GM12878 (cell line): ENCODE data around the gene SHROOM3. TPM values are rescaled to one million over a fixed set of nuclear protein-coding genes. Genes with fewer than 3 reads are reported as not detected.

ENCODE experiments used
- ATAC-seq: fragments of 200-7000 bp; cut with Tn5 transposase; 3 replicates; pipeline ENCODE4 v1.9.1; 2020; ENCODE audit warnings: mild to moderate bottlenecking, moderate library complexity
- BruUV-seq: library from RNA; stranded (reverse); fragments of 400-500 nt; replicated peaks from 2 replicates; lab custom pipeline; 2021; lab: Mats Ljungman, UMichigan
- CTCF ChIA-PET: fragments of 300-600 bp; sonication (Branson Sonifier 250); formaldehyde crosslinking; extraction: SDS; loops from one replicate; lab custom pipeline; 2021; ENCODE audit warnings: inconsistent platforms; lab: Yijun Ruan, JAX
- POLR2A ChIA-PET: fragments of 350-600 bp; formaldehyde crosslinking; extraction: SDS; loops from one replicate; lab custom pipeline; 2021; ENCODE audit warnings: inconsistent platforms; lab: Charles Lee
- RAD21 ChIA-PET: fragments of 300-600 bp; sonication (Branson Sonifier 250); formaldehyde crosslinking; loops from one replicate; lab custom pipeline; 2023; ENCODE audit warnings: antibody characterized with exemption; ENCODE audit not compliant: unreplicated experiment; lab: Charles Lee
- SMC1A ChIA-PET: fragments of 300-600 bp; sonication (Branson Sonifier 250); formaldehyde crosslinking; loops from one replicate; lab custom pipeline; 2023; ENCODE audit not compliant: unreplicated experiment, uncharacterized antibody; lab: Charles Lee
- DNase-seq: peaks from one replicate; pipeline ENCODE4 v3.0.0-alpha.2; 2011; ENCODE audit warnings: low read depth, low spot score
- FAIRE-seq: peaks from 3 replicates; lab custom pipeline; 2011; peaks lifted over from hg19 to GRCh38; lab: Jason Lieb, UNC
- H2AFZ ChIP-seq: 2 replicates; pipeline ENCODE4 v1.6.0; 2011; ENCODE audit warnings: low read depth, low read length, control low read depth; ENCODE audit not compliant: control insufficient read depth
- H3K27ac ChIP-seq: 2 replicates; pipeline ENCODE4 v1.5.1; 2011; ENCODE audit warnings: control low read depth; ENCODE audit not compliant: control insufficient read depth, insufficient read depth
- H3K27me3 ChIP-seq, 2 experiments: replicated peaks in 1 of 2; 2 replicates each; pipeline versions ENCODE4 v1.6.0 to v1.6.1; 2011; ENCODE audit warnings: low read length in 1 of 2; ENCODE audit not compliant: control insufficient read depth in 2 of 2, insufficient read depth in 2 of 2
- H3K36me3 ChIP-seq, 2 experiments: 2 replicates each; pipeline ENCODE4 v1.5.1; 2011; ENCODE audit warnings: low read length in 1 of 2; ENCODE audit not compliant: control insufficient read depth in 2 of 2, insufficient read depth in 2 of 2
- H3K4me1 ChIP-seq: 2 replicates; pipeline ENCODE4 v1.6.1; 2011; ENCODE audit warnings: mild to moderate bottlenecking, low read length, moderate library complexity, mixed read lengths; ENCODE audit not compliant: control insufficient read depth, insufficient read depth
- H3K4me2 ChIP-seq: 2 replicates; pipeline ENCODE4 v1.6.0; 2011; ENCODE audit warnings: control low read depth; ENCODE audit not compliant: control insufficient read depth, insufficient read depth
- H3K4me3 ChIP-seq: fragments of 200-600 bp; sonication (generic); 2 replicates; pipeline ENCODE4 v1.5.1; 2016
- H3K79me2 ChIP-seq: 2 replicates; pipeline ENCODE4 v1.6.0; 2011; ENCODE audit warnings: low read length; ENCODE audit not compliant: control insufficient read depth, insufficient read depth
- H3K9ac ChIP-seq: 2 replicates; pipeline ENCODE4 v1.8.0; 2011; ENCODE audit warnings: low read length, control low read depth, mixed read lengths; ENCODE audit not compliant: control insufficient read depth, insufficient read depth
- H3K9me3 ChIP-seq: replicated peaks from 3 replicates; pipeline ENCODE4 v1.5.1; 2011; ENCODE audit warnings: mild to moderate bottlenecking, low read length; ENCODE audit not compliant: control insufficient read depth, insufficient read depth
- H4K20me1 ChIP-seq: 2 replicates; pipeline ENCODE4 v1.6.0; 2011; ENCODE audit not compliant: control insufficient read depth, insufficient read depth
- ATF2 ChIP-seq: IDR thresholded peaks from 2 replicates; pipeline ENCODE4 v1.6.1; 2012; ENCODE audit warnings: low read length, inconsistent platforms
- BACH1 ChIP-seq: fragments of 450-650 bp; IDR thresholded peaks from 2 replicates; pipeline ENCODE4 v1.6.1; 2017; ENCODE audit warnings: mild to moderate bottlenecking, borderline replicate concordance
- CHD1 ChIP-seq: IDR thresholded peaks from 2 replicates; pipeline ENCODE4 v1.6.1; 2012; ENCODE audit warnings: low read depth, low read length, improper control_type of control experiment
- CREB1 ChIP-seq: IDR thresholded peaks from 2 replicates; pipeline ENCODE4 v1.6.1; 2012; ENCODE audit warnings: low read depth, mild to moderate bottlenecking, inconsistent platforms
- ESRRA ChIP-seq: IDR thresholded peaks from 2 replicates; pipeline ENCODE4 v1.6.1; 2012; ENCODE audit warnings: mild to moderate bottlenecking, low read length, improper control_type of control experiment
- MXI1 ChIP-seq: fragments of 150-350 bp; IDR thresholded peaks from 2 replicates; pipeline ENCODE4 v1.6.1; 2011; ENCODE audit warnings: low read depth, mild to moderate bottlenecking, inconsistent platforms, low read length, improper control_type of control experiment
- MYB ChIP-seq: fragments of 150-350 bp; IDR thresholded peaks from 2 replicates; pipeline ENCODE4 v1.6.1; 2014; ENCODE audit warnings: mild to moderate bottlenecking, low read depth, low read length, borderline replicate concordance
- MYC ChIP-seq: IDR thresholded peaks from 2 replicates; pipeline ENCODE4 v1.6.1; 2011; ENCODE audit warnings: mild to moderate bottlenecking, low read length, moderate library complexity, inconsistent platforms; ENCODE audit not compliant: insufficient read depth, insufficient replicate concordance, insufficient read length, severe bottlenecking
- NR2F1 ChIP-seq: fragments of 450-650 bp; conservative IDR thresholded peaks from 2 replicates; pipeline ENCODE4 v1.6.1; 2017; ENCODE audit warnings: mild to moderate bottlenecking
- POLR2AphosphoS2 ChIP-seq: IDR thresholded peaks from 2 replicates; pipeline ENCODE4 v1.6.1; 2011; ENCODE audit warnings: low read depth, mild to moderate bottlenecking, low read length, improper control_type of control experiment, moderate library complexity
- RAD51 ChIP-seq: fragments of 450-650 bp; IDR thresholded peaks from 2 replicates; pipeline ENCODE4 v1.6.1; 2016; ENCODE audit warnings: moderate library complexity, mild to moderate bottlenecking, inconsistent platforms
- YBX1 ChIP-seq: fragments of 450-650 bp; IDR thresholded peaks from 2 replicates; pipeline ENCODE4 v1.6.1; 2016; ENCODE audit warnings: antibody characterized with exemption
- ZBED1 ChIP-seq: IDR thresholded peaks from 2 replicates; pipeline ENCODE4 v1.6.1; 2016; ENCODE audit warnings: borderline replicate concordance
- ZZZ3 ChIP-seq: IDR thresholded peaks from 2 replicates; pipeline ENCODE4 v1.6.1; 2011; ENCODE audit warnings: low read depth; ENCODE audit not compliant: control insufficient read depth, insufficient read length
- WGBS: methylation state at CpG from one replicate; pipeline ENCODE4 v1.1.6; 2016; ENCODE audit warnings: low lambda C conversion rate; ENCODE audit not compliant: insufficient replicate concordance, insufficient coverage; ENCODE audit errors: missing lambda C conversion rate; 5-methylcytosine and 5-hydroxymethylcytosine counted together
- in situ Hi-C: fragments of 300-500 bp; cut with MboI; formaldehyde crosslinking; loops from 9 replicates; pipeline ENCODE4 v1.14.3; 2018; ENCODE audit warnings: mixed read lengths
- intact Hi-C: fragments of 100-400 bp; cut with micrococcal nuclease; formaldehyde crosslinking; loops from one replicate; pipeline ENCODE4 v1.14.2; 2022; ENCODE audit not compliant: unreplicated experiment
- polyA plus RNA-seq, 11 experiments: library from polyadenylated mRNA; depleted of rRNA in 4 of 11; unstranded in 6 of 11; stranded (reverse) in 5 of 11; fragments of >200 nt; fragmentation: Nextera tagmentation in 4 of 11; fragmentation: Illumina TruSeq in 1 of 11; extraction: Ambion mirVana in 4 of 11; extraction: Trizol in 1 of 11; gene quantifications; 1 replicate in 1 of 11; 2 replicates in 10 of 11; pipeline versions ENCODE4 v1.2.1 to v1.2.3, GENCODE V29; 2011 to 2016; ENCODE audit warnings: inconsistent platforms in 2 of 11, missing spikeins in 2 of 11, low read depth in 1 of 11
- total RNA-seq, 4 experiments: library from RNA; depleted of rRNA in 3 of 4; stranded (reverse); fragments of >200 nt in 3 of 4; fragmentation: Illumina TruSeq in 1 of 4; extraction: Trizol in 1 of 4; gene quantifications; 2 replicates each; pipeline versions ENCODE4 v1.2.1 to v1.2.3, GENCODE V29; 2013 to 2021
- TF ChIP-seq, protein P1 (sequence below): fragments of 450-650 bp; IDR thresholded peaks from 2 replicates; pipeline ENCODE4 v1.6.1; 2016; ENCODE audit warnings: mild to moderate bottlenecking, moderate library complexity, borderline replicate concordance
- TF ChIP-seq, protein P2 (sequence below): IDR thresholded peaks from 2 replicates; pipeline ENCODE4 v1.6.1; 2012; ENCODE audit warnings: low read depth, low read length, improper control_type of control experiment
- TF ChIP-seq, protein P3 (sequence below): fragments of 450-650 bp; formaldehyde crosslinking; IDR thresholded peaks from 2 replicates; pipeline ENCODE4 v1.5.0; 2022; ENCODE audit warnings: mild to moderate bottlenecking, missing genetic modification characterization

The SHROOM3 gene
- total and polyA plus RNA-seq, 10 of the 15 experiments (the other 5 are each of a cell fraction or from before 2014, with no cell fraction given) = under 0.01 to 0.29 (median 0.08) TPM; not detected in 1

DNA sequence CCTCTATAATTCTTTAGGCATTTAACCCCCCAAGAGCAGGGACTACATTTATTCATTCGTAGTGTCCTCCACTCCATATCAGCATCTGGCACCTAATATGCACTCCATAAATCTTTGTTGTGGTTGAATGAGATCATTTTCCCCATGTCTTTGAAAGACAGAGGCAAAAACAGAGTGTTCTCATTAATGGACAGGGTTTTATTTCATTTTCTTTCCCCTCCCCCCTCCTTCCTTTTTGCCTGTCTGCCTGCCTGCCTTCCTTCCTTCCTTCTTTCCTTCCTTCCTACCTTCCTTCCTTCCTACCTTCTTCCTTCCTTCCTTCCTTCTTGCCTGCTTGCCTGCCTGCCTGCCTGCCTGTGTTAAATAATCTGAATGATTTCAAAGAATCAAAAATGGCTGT lies 83.2 kb downstream of the SHROOM3 start:
- 93% methylated on average over 1 of the region's 1 CpG for WGBS
- DNase-seq = no peak
- Histone ChIP-seq H3K9ac (no peak overlapping the region), H3K27ac (no peak overlapping the region), H3K4me1 (peaks cover 7% of the 10 kb centered on the region; the same call in 1 of the 2 replicates)
- in situ Hi-C loops = loop anchor here (10.0 kb wide), 1 partner anchor 687 kb away; no protein-coding TSS in a partner anchor
- SMC1A ChIA-PET = no interaction called here
- no peak for FAIRE-seq
- TF ChIP-seq CREB1 = no peak
- TF ChIP-seq, protein P1, sequence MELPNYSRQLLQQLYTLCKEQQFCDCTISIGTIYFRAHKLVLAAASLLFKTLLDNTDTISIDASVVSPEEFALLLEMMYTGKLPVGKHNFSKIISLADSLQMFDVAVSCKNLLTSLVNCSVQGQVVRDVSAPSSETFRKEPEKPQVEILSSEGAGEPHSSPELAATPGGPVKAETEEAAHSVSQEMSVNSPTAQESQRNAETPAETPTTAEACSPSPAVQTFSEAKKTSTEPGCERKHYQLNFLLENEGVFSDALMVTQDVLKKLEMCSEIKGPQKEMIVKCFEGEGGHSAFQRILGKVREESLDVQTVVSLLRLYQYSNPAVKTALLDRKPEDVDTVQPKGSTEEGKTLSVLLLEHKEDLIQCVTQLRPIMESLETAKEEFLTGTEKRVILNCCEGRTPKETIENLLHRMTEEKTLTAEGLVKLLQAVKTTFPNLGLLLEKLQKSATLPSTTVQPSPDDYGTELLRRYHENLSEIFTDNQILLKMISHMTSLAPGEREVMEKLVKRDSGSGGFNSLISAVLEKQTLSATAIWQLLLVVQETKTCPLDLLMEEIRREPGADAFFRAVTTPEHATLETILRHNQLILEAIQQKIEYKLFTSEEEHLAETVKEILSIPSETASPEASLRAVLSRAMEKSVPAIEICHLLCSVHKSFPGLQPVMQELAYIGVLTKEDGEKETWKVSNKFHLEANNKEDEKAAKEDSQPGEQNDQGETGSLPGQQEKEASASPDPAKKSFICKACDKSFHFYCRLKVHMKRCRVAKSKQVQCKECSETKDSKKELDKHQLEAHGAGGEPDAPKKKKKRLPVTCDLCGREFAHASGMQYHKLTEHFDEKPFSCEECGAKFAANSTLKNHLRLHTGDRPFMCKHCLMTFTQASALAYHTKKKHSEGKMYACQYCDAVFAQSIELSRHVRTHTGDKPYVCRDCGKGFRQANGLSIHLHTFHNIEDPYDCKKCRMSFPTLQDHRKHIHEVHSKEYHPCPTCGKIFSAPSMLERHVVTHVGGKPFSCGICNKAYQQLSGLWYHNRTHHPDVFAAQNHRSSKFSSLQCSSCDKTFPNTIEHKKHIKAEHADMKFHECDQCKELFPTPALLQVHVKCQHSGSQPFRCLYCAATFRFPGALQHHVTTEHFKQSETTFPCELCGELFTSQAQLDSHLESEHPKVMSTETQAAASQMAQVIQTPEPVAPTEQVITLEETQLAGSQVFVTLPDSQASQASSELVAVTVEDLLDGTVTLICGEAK = no peak
- no peak for TF ChIP-seq CHD1
- no peak for TF ChIP-seq RAD51
- no peak for TF ChIP-seq ZBED1
- TF ChIP-seq ATF2 = no peak
- no peak for TF ChIP-seq BACH1
- TF ChIP-seq, protein P2, sequence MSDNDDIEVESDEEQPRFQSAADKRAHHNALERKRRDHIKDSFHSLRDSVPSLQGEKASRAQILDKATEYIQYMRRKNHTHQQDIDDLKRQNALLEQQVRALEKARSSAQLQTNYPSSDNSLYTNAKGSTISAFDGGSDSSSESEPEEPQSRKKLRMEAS = no peak
- no peak for TF ChIP-seq MYB
- TF ChIP-seq ZZZ3 = no peak
- TF ChIP-seq ESRRA = no peak
- no peak for TF ChIP-seq MYC
- no peak for TF ChIP-seq YBX1
- TF ChIP-seq POLR2AphosphoS2 = no peak
- no peak for TF ChIP-seq NR2F1
- TF ChIP-seq, protein P3, sequence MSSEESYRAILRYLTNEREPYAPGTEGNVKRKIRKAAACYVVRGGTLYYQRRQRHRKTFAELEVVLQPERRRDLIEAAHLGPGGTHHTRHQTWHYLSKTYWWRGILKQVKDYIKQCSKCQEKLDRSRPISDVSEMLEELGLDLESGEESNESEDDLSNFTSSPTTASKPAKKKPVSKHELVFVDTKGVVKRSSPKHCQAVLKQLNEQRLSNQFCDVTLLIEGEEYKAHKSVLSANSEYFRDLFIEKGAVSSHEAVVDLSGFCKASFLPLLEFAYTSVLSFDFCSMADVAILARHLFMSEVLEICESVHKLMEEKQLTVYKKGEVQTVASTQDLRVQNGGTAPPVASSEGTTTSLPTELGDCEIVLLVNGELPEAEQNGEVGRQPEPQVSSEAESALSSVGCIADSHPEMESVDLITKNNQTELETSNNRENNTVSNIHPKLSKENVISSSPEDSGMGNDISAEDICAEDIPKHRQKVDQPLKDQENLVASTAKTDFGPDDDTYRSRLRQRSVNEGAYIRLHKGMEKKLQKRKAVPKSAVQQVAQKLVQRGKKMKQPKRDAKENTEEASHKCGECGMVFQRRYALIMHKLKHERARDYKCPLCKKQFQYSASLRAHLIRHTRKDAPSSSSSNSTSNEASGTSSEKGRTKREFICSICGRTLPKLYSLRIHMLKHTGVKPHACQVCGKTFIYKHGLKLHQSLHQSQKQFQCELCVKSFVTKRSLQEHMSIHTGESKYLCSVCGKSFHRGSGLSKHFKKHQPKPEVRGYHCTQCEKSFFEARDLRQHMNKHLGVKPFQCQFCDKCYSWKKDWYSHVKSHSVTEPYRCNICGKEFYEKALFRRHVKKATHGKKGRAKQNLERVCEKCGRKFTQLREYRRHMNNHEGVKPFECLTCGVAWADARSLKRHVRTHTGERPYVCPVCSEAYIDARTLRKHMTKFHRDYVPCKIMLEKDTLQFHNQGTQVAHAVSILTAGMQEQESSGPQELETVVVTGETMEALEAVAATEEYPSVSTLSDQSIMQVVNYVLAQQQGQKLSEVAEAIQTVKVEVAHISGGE = no peak
- TF ChIP-seq MXI1 = no peak
- TF ChIP-seq, all 136 proteins: peak for 0
- Histone ChIP-seq H3K36me3 (no peaks in the 10 kb centered on the region), H3K9me3 (peaks cover 1% of the 10 kb centered on the region; the same call in 1 of the 3 replicates), H3K27me3 (no peaks in the 10 kb centered on the region; a peak in 1 of 4 replicates), H3K79me2 (no peaks in the 10 kb centered on the region), H3K4me2 (no peak overlapping the region), H4K20me1 (no peaks in the 10 kb centered on the region), H3K4me3 (no peak overlapping the region), H2AFZ (no peak overlapping the region)
- intact Hi-C loops = no loop called here
- ChIA-PET CTCF (no interaction called here), POLR2A (interaction anchor here (0.9 kb wide), 1 partner anchor 12 kb away, joined by 3 read pairs; no protein-coding TSS in a partner anchor), RAD21 (no interaction called here)
- no peak for ATAC-seq
- BruUV-seq = no TSS peak
